Measurements from ENCODE around the gene SPRN. TPM values are rescaled to one million over a fixed set of nuclear protein-coding genes. Genes with fewer than 3 reads are reported as not detected.

SPRN gene
- total RNA-seq, 4 donors from 2014 or later, result 0.34 to 0.71 TPM; not detected in 2

- Histone ChIP-seq H3K4me1 (peaks cover 23 to 51% (median 42%) of the 10 kb centered on the region in 4 donors), H3K27me3 (no peaks in the 10 kb centered on the region), H3K4me3 (no peak overlapping the region), H3K9me3 (no peaks in the 10 kb centered on the region), H3K36me3 (peaks cover 1 to 9% (median 5%) of the 10 kb centered on the region in 4 donors), H3K27ac (replicated peaks in 1 of 4) (no peak overlapping the region)
- TF ChIP-seq POLR2A (IDR thresholded peaks at IDR 0.05; ENCODE audit: low read depth), result no peak
- TF ChIP-seq CTCF (IDR thresholded peaks at IDR 0.05), result no peak
- no peak for TF ChIP-seq EP300 (IDR thresholded peaks at IDR 0.05)
- TF ChIP-seq POLR2AphosphoS5 (IDR thresholded peaks at IDR 0.05), result no peak
- DNase-seq (ENCODE audit: extremely low spot score), result no peak
- 82% methylated on average over 12 of the region's 12 CpGs for WGBS
- intact Hi-C loops (cut with DNase I), result loop anchor here (5.0 kb wide), 1 partner anchor 63 kb away; no protein-coding TSS in a partner anchor
Measured at GRCh38 chr10:133375357-133376115, 48.9 kb downstream of the SPRN start.

- DNase-seq (ENCODE audit: extremely low spot score), result peak; percentile 97
- 3% methylated on average over 23 of the region's 89 CpGs for WGBS
- TF ChIP-seq POLR2A (IDR thresholded peaks at IDR 0.05; ENCODE audit: low read depth) (peak; percentile 26), EP300 (IDR thresholded peaks at IDR 0.05) (no peak), POLR2AphosphoS5 (IDR thresholded peaks at IDR 0.05) (peak; percentile 61 to 70), CTCF (IDR thresholded peaks at IDR 0.05) (no peak)
- no peaks in the 10 kb centered on the region for H3K9me3 ChIP-seq
- peaks cover 20 to 30% (median 26%) of the 10 kb centered on the region in 4 donors for H3K36me3 ChIP-seq
- intact Hi-C loops (cut with DNase I), result loop anchor here (5.0 kb wide), 1 partner anchor 46 kb away; no protein-coding TSS in a partner anchor
- H3K4me3 ChIP-seq, result peak within 1 kb of the TSS; percentile 76 to 97 (median 80)
- peak within 1 kb of the TSS; percentile 86 to 95 (median 91) for H3K27ac ChIP-seq (replicated peaks in 1 of 4)
- peaks cover 16 to 37% (median 30%) of the 10 kb centered on the region in 4 donors for H3K4me1 ChIP-seq
- H3K27me3 ChIP-seq, result no peaks in the 10 kb centered on the region
Measured at GRCh38 chr10:133373174-133374090, 51.0 kb downstream of the SPRN start, which contains the start of gene ECHS1. Gene ECHS1, minus strand, starts transcription at chr10:133373354. Its CDS starts 21 bp downstream, at chr10:133373333.

GRCh38 chr10:133372507-133372906 is 51.9 kb downstream of the SPRN start:
- no peaks in the 10 kb centered on the region for H3K27me3 ChIP-seq
- intact Hi-C loops (cut with DNase I), result loop anchor here (5.0 kb wide), 1 partner anchor 45 kb away; no protein-coding TSS in a partner anchor
- H3K4me1 ChIP-seq, result peaks cover 12 to 28% (median 22%) of the 10 kb centered on the region in 4 donors
- 54% methylated on average over 9 of the region's 20 CpGs for WGBS
- TF ChIP-seq CTCF (IDR thresholded peaks at IDR 0.05) (no peak), POLR2A (IDR thresholded peaks at IDR 0.05; ENCODE audit: low read depth) (no peak), EP300 (IDR thresholded peaks at IDR 0.05) (no peak), POLR2AphosphoS5 (IDR thresholded peaks at IDR 0.05) (no peak)
- H3K4me3 ChIP-seq, result peak overlapping the region; percentile 76 to 97 (median 80)
- peaks cover 21 to 40% (median 32%) of the 10 kb centered on the region in 4 donors for H3K36me3 ChIP-seq
- no peaks in the 10 kb centered on the region for H3K9me3 ChIP-seq
- H3K27ac ChIP-seq (replicated peaks in 1 of 4), result peak overlapping the region in 1 of 4 donors; percentile 95
- DNase-seq (ENCODE audit: extremely low spot score), result no peak

Small RNA genes lying within 50 kb of the gene (small RNA-seq; reads per million reads assigned to genes)
- gene AL360181.4, result 0 reads per million in 3 donors
- 0 reads per million in 3 donors for gene MIR3944

Other genes with a start within 250 kb of the SPRN start
- not detected for gene UTF1, start 194.4 kb downstream of the SPRN start, total RNA-seq
- gene VENTX, start 186.8 kb downstream of the SPRN start, total RNA-seq, result 1 to 10 TPM in 3 of 4 donors, under 1 TPM in 1; 0.46 to 2.5 (median 2.0) TPM
- gene ADAM8, start 147.8 kb downstream of the SPRN start, total RNA-seq, result 1 to 10 TPM; 1.2 to 8.9 (median 2.3) TPM
- gene TUBGCP2, start 115.8 kb downstream of the SPRN start, total RNA-seq, result 10 to 100 TPM; 30.2 to 54.4 (median 39.0) TPM
- gene ZNF511, start 115.7 kb downstream of the SPRN start, total RNA-seq, result 10 to 100 TPM; 22.9 to 34.8 (median 33.0) TPM
- 1 to 10 TPM; 1.6 to 3.6 (median 2.3) TPM for gene CALY, start 87.7 kb downstream of the SPRN start, total RNA-seq
- not detected for gene PRAP1, start 77.3 kb downstream of the SPRN start, total RNA-seq
- 10 to 100 TPM in 2 of 4 donors, 1 to 10 TPM in 2; 7.9 to 12.2 (median 10.5) TPM for gene FUOM, start 66.6 kb downstream of the SPRN start, total RNA-seq
- 10 to 100 TPM; 64.0 to 77.7 (median 73.2) TPM for gene ECHS1, start 51.3 kb downstream of the SPRN start, total RNA-seq
- 10 to 100 TPM; 10.1 to 15.0 (median 14.3) TPM for gene PAOX, start 45.4 kb downstream of the SPRN start, total RNA-seq
- 10 to 100 TPM; 12.6 to 23.6 (median 15.9) TPM for gene MTG1, start 30.5 kb downstream of the SPRN start, total RNA-seq
- 1 to 10 TPM in 3 of 4 donors, under 1 TPM in 1; 0.65 to 1.7 (median 1.4) TPM for gene SCART1, start 29.3 kb upstream of the SPRN start, total RNA-seq
- under 1 TPM; 0.83 to 0.98 (median 0.87) TPM for gene CYP2E1, start 102.7 kb upstream of the SPRN start, total RNA-seq
- gene SYCE1, start 141.0 kb upstream of the SPRN start, total RNA-seq, result 1 to 10 TPM in 1 of 4 donors, under 1 TPM in 1, not detected in 2; 0.50 to 10.0 TPM
- gene FRG2B, start 202.2 kb upstream of the SPRN start, total RNA-seq, result not detected